Measurements from ENCODE around the gene FAM47E. TPM values are rescaled to one million over a fixed set of nuclear protein-coding genes. Genes with fewer than 3 reads are reported as not detected.

Gene FAM47E
- total and polyA plus RNA-seq, 2 of the 8 experiments (the other 6 are each of a cell fraction or from before 2014, with no cell fraction given): 1.3 to 1.4 TPM

DNA sequence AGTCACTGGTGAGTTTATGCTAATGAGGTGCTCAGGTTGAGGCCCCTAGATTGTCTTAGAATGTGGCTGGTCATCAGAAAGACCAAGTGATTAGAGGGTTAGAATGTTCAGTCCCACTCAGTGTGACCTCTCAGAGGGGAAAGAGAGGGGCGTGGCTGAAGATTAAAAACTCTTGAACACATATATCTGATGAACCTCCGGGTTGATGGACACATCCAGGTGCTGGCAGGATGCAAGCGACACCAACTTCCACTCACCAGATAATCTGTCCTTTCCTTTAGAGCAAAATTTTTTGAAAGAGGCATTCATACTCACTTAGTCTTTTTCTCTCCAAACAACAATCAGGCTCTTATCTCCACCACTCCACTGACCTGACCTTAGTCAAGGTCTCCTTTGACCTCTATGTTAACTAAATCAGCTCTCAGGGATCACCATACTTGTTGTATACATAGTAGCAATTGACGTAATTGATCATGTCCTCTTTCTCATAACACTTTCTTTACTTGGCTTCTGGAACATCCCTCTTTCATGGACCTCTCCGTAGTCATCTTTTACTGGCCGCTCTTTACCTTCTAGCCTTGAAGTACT, 14.2 kb downstream of the FAM47E start (continued):
- TF ChIP-seq, protein P1, sequence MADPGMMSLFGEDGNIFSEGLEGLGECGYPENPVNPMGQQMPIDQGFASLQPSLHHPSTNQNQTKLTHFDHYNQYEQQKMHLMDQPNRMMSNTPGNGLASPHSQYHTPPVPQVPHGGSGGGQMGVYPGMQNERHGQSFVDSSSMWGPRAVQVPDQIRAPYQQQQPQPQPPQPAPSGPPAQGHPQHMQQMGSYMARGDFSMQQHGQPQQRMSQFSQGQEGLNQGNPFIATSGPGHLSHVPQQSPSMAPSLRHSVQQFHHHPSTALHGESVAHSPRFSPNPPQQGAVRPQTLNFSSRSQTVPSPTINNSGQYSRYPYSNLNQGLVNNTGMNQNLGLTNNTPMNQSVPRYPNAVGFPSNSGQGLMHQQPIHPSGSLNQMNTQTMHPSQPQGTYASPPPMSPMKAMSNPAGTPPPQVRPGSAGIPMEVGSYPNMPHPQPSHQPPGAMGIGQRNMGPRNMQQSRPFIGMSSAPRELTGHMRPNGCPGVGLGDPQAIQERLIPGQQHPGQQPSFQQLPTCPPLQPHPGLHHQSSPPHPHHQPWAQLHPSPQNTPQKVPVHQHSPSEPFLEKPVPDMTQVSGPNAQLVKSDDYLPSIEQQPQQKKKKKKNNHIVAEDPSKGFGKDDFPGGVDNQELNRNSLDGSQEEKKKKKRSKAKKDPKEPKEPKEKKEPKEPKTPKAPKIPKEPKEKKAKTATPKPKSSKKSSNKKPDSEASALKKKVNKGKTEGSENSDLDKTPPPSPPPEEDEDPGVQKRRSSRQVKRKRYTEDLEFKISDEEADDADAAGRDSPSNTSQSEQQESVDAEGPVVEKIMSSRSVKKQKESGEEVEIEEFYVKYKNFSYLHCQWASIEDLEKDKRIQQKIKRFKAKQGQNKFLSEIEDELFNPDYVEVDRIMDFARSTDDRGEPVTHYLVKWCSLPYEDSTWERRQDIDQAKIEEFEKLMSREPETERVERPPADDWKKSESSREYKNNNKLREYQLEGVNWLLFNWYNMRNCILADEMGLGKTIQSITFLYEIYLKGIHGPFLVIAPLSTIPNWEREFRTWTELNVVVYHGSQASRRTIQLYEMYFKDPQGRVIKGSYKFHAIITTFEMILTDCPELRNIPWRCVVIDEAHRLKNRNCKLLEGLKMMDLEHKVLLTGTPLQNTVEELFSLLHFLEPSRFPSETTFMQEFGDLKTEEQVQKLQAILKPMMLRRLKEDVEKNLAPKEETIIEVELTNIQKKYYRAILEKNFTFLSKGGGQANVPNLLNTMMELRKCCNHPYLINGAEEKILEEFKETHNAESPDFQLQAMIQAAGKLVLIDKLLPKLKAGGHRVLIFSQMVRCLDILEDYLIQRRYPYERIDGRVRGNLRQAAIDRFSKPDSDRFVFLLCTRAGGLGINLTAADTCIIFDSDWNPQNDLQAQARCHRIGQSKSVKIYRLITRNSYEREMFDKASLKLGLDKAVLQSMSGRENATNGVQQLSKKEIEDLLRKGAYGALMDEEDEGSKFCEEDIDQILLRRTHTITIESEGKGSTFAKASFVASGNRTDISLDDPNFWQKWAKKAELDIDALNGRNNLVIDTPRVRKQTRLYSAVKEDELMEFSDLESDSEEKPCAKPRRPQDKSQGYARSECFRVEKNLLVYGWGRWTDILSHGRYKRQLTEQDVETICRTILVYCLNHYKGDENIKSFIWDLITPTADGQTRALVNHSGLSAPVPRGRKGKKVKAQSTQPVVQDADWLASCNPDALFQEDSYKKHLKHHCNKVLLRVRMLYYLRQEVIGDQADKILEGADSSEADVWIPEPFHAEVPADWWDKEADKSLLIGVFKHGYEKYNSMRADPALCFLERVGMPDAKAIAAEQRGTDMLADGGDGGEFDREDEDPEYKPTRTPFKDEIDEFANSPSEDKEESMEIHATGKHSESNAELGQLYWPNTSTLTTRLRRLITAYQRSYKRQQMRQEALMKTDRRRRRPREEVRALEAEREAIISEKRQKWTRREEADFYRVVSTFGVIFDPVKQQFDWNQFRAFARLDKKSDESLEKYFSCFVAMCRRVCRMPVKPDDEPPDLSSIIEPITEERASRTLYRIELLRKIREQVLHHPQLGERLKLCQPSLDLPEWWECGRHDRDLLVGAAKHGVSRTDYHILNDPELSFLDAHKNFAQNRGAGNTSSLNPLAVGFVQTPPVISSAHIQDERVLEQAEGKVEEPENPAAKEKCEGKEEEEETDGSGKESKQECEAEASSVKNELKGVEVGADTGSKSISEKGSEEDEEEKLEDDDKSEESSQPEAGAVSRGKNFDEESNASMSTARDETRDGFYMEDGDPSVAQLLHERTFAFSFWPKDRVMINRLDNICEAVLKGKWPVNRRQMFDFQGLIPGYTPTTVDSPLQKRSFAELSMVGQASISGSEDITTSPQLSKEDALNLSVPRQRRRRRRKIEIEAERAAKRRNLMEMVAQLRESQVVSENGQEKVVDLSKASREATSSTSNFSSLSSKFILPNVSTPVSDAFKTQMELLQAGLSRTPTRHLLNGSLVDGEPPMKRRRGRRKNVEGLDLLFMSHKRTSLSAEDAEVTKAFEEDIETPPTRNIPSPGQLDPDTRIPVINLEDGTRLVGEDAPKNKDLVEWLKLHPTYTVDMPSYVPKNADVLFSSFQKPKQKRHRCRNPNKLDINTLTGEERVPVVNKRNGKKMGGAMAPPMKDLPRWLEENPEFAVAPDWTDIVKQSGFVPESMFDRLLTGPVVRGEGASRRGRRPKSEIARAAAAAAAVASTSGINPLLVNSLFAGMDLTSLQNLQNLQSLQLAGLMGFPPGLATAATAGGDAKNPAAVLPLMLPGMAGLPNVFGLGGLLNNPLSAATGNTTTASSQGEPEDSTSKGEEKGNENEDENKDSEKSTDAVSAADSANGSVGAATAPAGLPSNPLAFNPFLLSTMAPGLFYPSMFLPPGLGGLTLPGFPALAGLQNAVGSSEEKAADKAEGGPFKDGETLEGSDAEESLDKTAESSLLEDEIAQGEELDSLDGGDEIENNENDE (IDR thresholded peaks at IDR 0.05; ENCODE audit: insufficient replicate concordance, low read length): no peak
- TF ChIP-seq SAP30 (IDR thresholded peaks at IDR 0.05; ENCODE audit: insufficient read depth, insufficient replicate concordance, low read length): no peak
- no peak for TF ChIP-seq BACH1 (IDR thresholded peaks at IDR 0.05; ENCODE audit: low read length)
- TF ChIP-seq, protein P2, sequence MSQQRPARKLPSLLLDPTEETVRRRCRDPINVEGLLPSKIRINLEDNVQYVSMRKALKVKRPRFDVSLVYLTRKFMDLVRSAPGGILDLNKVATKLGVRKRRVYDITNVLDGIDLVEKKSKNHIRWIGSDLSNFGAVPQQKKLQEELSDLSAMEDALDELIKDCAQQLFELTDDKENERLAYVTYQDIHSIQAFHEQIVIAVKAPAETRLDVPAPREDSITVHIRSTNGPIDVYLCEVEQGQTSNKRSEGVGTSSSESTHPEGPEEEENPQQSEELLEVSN (IDR thresholded peaks at IDR 0.05): no peak
- TF ChIP-seq KDM5A (IDR thresholded peaks at IDR 0.05; ENCODE audit: low read length): no peak
- no peak for TF ChIP-seq PHF8 (conservative IDR thresholded peaks at IDR 0.05; ENCODE audit: low read depth, low read length)
- TF ChIP-seq TAF1 (IDR thresholded peaks at IDR 0.05; ENCODE audit: low read depth, low read length): no peak
- no peak for TF ChIP-seq HDAC2 (IDR thresholded peaks at IDR 0.05; ENCODE audit: borderline replicate concordance in 1 of 2, low read depth in 2 of 2, low read length in 2 of 2)
- no peak for TF ChIP-seq POLR2AphosphoS5 (IDR thresholded peaks at IDR 0.05; ENCODE audit: low read depth, low read length)
- no peak for TF ChIP-seq CBX5 (IDR thresholded peaks at IDR 0.05; ENCODE audit: low read depth, low read length)

Measured in H1 (cell line).